Measurements from ENCODE around the gene TMEM94. TPM values are rescaled to one million over a fixed set of nuclear protein-coding genes. Genes with fewer than 3 reads are reported as not detected.

Gene TMEM94
- total RNA-seq, 1 experiment from 2014 or later, result 61.4 TPM

DNA sequence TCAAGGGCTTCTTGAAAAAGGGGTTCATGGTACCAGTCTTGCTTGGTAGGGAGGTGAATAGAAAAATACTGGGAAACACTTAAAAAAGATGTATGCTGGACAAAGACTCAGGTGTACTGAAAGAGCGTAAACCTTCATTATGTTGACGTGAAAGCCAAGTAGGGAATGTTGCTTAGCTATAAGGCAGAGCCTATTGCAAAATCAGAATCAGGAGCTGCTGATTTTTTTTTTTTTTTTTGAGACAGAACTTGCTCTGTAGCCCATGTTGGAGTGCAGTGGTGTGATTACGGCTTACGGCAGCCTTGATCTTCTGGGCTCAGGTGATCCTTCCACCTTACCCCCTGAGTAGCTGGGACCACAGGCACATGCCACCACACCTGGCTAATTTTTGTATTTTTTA lies 3.9 kb downstream of the TMEM94 start:
- no CpG with 5 or more reads among the region's 4 CpGs for WGBS (ENCODE audit: extremely low coverage, insufficient read length, low lambda C conversion rate)

More for the DNA sequence above, 3.9 kb downstream of the TMEM94 start:
- Histone ChIP-seq H3K9ac (ENCODE audit: extremely low read depth, insufficient read length, low read length) (no peak overlapping the region), H3K79me1 (ENCODE audit: insufficient read depth, low read depth, low read length, poor library complexity, severe bottlenecking) (no peaks in the 10 kb centered on the region), H3K18ac (ENCODE audit: insufficient read length, low read depth, low read length) (no peak overlapping the region), H4K91ac (ENCODE audit: insufficient read length, low read depth, low read length) (no peak overlapping the region), H3K23ac (ENCODE audit: insufficient read length, low read depth, low read length) (no peak overlapping the region), H2BK12ac (ENCODE audit: insufficient read length, low read depth, low read length) (no peak overlapping the region), H4K5ac (ENCODE audit: insufficient read length, low read depth, low read length) (no peak overlapping the region), H3K4me1 (ENCODE audit: insufficient read depth, low read length) (no peaks in the 10 kb centered on the region; the same call in 1 of the 2 replicates), H3K23me2 (ENCODE audit: insufficient read length, low read depth, low read length, poor library complexity, severe bottlenecking) (peaks cover 13% of the 10 kb centered on the region), H2AFZ (ENCODE audit: low read length) (no peak overlapping the region), H2BK5ac (ENCODE audit: insufficient read length, low read length) (no peak overlapping the region), H2BK15ac (ENCODE audit: low read depth, low read length) (no peak overlapping the region), H3K79me2 (ENCODE audit: insufficient read depth, low read length) (no peaks in the 10 kb centered on the region), H3K14ac (ENCODE audit: insufficient read depth, low read length) (no peak overlapping the region), H3K27ac (ENCODE audit: insufficient read length, low read depth, low read length) (no peak overlapping the region), H4K20me1 (ENCODE audit: control insufficient read depth, insufficient read depth, insufficient read length) (no peaks in the 10 kb centered on the region), H2BK120ac (ENCODE audit: low read depth, low read length, poor library complexity, severe bottlenecking) (no peak overlapping the region), H2BK20ac (ENCODE audit: low read depth, low read length, poor library complexity, severe bottlenecking) (no peak overlapping the region), H3K9me3 (ENCODE audit: control insufficient read depth, low read depth, low read length) (no peaks in the 10 kb centered on the region), H3T11ph (ENCODE audit: low read length) (no peak overlapping the region), H3K27me3 (ENCODE audit: insufficient read depth, low read length) (no peaks in the 10 kb centered on the region), H3K4ac (ENCODE audit: low read depth, low read length) (no peak overlapping the region), H2AK5ac (ENCODE audit: insufficient read length, low read length) (no peak overlapping the region), H3K4me2 (ENCODE audit: insufficient read depth, insufficient read length, low read length) (no peak overlapping the region), H4K8ac (replicated peaks; ENCODE audit: insufficient read length, low read depth, low read length) (no peak overlapping the region), H3K56ac (ENCODE audit: insufficient read length, low read depth, low read length) (no peak overlapping the region)
- H3K4me3 Mint-ChIP-seq, result no peak overlapping the region
- H3K27ac Mint-ChIP-seq, result peak overlapping the region in 1 of 3 experiments; percentile 26; a peak in 3 of 7 replicates
- TF ChIP-seq, protein P1, sequence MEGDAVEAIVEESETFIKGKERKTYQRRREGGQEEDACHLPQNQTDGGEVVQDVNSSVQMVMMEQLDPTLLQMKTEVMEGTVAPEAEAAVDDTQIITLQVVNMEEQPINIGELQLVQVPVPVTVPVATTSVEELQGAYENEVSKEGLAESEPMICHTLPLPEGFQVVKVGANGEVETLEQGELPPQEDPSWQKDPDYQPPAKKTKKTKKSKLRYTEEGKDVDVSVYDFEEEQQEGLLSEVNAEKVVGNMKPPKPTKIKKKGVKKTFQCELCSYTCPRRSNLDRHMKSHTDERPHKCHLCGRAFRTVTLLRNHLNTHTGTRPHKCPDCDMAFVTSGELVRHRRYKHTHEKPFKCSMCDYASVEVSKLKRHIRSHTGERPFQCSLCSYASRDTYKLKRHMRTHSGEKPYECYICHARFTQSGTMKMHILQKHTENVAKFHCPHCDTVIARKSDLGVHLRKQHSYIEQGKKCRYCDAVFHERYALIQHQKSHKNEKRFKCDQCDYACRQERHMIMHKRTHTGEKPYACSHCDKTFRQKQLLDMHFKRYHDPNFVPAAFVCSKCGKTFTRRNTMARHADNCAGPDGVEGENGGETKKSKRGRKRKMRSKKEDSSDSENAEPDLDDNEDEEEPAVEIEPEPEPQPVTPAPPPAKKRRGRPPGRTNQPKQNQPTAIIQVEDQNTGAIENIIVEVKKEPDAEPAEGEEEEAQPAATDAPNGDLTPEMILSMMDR (conservative IDR thresholded peaks at IDR 0.05), result no peak
- peaks cover 21 to 24% of the 10 kb centered on the region in 2 experiments for H3K4me1 Mint-ChIP-seq
- no peaks in the 10 kb centered on the region for H3K9me3 Mint-ChIP-seq
- H3K27me3 Mint-ChIP-seq (ENCODE audit: low read depth), result no peaks in the 10 kb centered on the region
- no peak for DNase-seq
- no peaks in the 10 kb centered on the region; a peak in 1 of 7 replicates for H3K36me3 Mint-ChIP-seq (ENCODE audit: insufficient read depth in 1 of 3, low read depth in 3 of 3)
